Measurements from ENCODE around the gene KCTD7. TPM values are rescaled to one million over a fixed set of nuclear protein-coding genes. Genes with fewer than 3 reads are reported as not detected.

KCTD7 gene
- total RNA-seq, 4 donors from 2014 or later = 9.4 to 22.5 (median 15.1) TPM

DNA sequence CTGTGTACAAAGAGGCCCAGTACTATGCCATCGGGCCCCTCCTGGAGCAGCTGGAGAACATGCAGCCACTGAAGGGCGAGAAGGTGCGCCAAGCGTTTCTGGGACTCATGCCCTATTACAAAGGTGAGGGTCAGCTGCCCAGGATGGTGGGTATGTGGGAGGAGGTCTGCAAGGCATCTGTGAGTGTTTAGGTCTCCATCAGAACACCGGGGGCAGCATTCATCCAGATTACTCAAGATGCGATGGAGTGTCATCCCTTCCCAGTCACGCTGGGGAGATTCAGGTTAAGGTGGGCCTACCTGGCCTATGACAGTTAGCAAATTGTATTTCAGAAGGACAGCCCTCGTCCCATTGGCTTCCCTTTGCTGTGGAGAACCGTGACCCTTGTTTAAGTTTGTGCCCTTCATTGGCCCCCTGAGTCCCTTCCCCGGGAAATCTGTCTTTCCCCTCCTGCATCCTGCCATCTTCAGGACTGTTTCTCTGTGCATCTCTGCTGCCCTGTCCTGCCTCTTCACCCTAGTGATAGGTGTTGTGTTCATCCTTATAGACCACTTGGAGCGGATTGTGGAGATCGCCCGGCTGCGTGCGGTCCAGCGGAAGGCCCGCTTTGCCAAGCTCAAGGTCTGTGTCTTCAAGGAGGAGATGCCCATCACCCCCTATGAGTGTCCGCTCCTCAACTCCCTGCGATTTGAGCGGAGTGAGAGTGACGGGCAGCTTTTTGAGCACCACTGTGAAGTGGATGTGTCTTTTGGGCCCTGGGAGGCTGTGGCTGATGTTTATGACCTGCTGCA lies 9.8 kb downstream of the KCTD7 start:
- no peak overlapping the region for H3K27ac ChIP-seq (replicated peaks in 1 of 4)
- H3K4me3 ChIP-seq = no peak overlapping the region
- no peak for TF ChIP-seq POLR2A (IDR thresholded peaks at IDR 0.05; ENCODE audit: low read depth)
- TF ChIP-seq, protein P1, sequence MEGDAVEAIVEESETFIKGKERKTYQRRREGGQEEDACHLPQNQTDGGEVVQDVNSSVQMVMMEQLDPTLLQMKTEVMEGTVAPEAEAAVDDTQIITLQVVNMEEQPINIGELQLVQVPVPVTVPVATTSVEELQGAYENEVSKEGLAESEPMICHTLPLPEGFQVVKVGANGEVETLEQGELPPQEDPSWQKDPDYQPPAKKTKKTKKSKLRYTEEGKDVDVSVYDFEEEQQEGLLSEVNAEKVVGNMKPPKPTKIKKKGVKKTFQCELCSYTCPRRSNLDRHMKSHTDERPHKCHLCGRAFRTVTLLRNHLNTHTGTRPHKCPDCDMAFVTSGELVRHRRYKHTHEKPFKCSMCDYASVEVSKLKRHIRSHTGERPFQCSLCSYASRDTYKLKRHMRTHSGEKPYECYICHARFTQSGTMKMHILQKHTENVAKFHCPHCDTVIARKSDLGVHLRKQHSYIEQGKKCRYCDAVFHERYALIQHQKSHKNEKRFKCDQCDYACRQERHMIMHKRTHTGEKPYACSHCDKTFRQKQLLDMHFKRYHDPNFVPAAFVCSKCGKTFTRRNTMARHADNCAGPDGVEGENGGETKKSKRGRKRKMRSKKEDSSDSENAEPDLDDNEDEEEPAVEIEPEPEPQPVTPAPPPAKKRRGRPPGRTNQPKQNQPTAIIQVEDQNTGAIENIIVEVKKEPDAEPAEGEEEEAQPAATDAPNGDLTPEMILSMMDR (IDR thresholded peaks at IDR 0.05) = no peak
- TF ChIP-seq EP300 (IDR thresholded peaks at IDR 0.05) = no peak
- no peak for TF ChIP-seq POLR2AphosphoS5 (IDR thresholded peaks at IDR 0.05)
- peaks cover 29 to 94% (median 73%) of the 10 kb centered on the region in 4 donors for H3K36me3 ChIP-seq
- intact Hi-C loops (cut with DNase I) = no loop called here
- H3K9me3 ChIP-seq = no peaks in the 10 kb centered on the region
- no peak for DNase-seq (ENCODE audit: extremely low spot score)
- WGBS = 91% methylated on average over 18 of the region's 21 CpGs
- no peaks in the 10 kb centered on the region for H3K27me3 ChIP-seq
- peaks cover 0 to 21% (median 10%) of the 10 kb centered on the region in 4 donors for H3K4me1 ChIP-seq

- no peak overlapping the region for H3K4me3 ChIP-seq
- no peak for DNase-seq (ENCODE audit: extremely low spot score)
- peaks cover 25 to 95% (median 79%) of the 10 kb centered on the region in 4 donors for H3K36me3 ChIP-seq
- no peak for TF ChIP-seq POLR2AphosphoS5 (IDR thresholded peaks at IDR 0.05)
- TF ChIP-seq EP300 (IDR thresholded peaks at IDR 0.05) = no peak
- TF ChIP-seq, protein P1 (IDR thresholded peaks at IDR 0.05) = no peak
- TF ChIP-seq POLR2A (IDR thresholded peaks at IDR 0.05; ENCODE audit: low read depth) = no peak
- intact Hi-C loops (cut with DNase I) = no loop called here
- H3K9me3 ChIP-seq = no peaks in the 10 kb centered on the region
- H3K4me1 ChIP-seq = peaks cover 0 to 16% (median 5%) of the 10 kb centered on the region in 4 donors
- no peak overlapping the region for H3K27ac ChIP-seq (replicated peaks in 1 of 4)
- no peaks in the 10 kb centered on the region for H3K27me3 ChIP-seq
- 89% methylated on average over 3 of the region's 3 CpGs for WGBS
Observed at GRCh38 chr7:66639773-66640172, 11.1 kb downstream of the KCTD7 start.

DNA sequence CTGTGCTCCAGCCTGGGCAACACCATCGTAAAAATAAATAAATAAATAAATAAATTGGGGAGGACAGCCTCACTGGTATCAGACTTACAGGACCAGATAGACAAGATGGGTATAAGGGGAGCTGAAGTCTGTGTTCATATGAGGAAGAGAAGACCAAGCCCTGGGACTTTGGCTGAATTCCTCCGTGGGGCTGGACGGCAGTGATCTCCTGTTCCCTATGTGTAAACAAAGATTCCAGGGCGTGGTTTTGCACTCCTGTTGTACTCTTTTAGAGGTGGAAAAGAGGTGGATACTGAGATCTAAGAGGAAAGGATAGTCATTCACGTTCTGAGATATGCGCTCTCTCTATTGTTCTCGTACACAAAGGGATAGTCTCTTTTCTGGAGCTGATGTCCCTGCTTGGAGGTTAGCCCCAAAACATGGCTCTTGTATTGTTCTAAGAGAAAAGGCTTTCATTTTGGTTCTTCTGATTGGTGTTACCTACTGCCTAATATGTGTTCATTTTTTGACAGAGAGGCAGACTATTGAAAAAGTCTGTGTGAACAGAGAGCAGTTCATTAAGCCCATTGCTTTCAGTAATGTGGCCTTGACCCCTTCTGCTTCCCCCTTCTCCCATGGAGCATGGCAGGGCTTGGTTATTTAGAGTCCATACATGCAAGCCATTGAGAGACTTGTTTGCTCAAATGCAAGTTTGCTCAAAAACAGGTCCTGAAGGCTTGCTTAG lies 12.3 kb downstream of the KCTD7 start:
- H3K4me3 ChIP-seq = no peak overlapping the region
- H3K27ac ChIP-seq (replicated peaks in 1 of 4) = no peak overlapping the region
- H3K9me3 ChIP-seq = no peaks in the 10 kb centered on the region
- DNase-seq (ENCODE audit: extremely low spot score) = no peak
- H3K4me1 ChIP-seq = peaks cover 0 to 9% (median 0%) of the 10 kb centered on the region in 4 donors
- H3K27me3 ChIP-seq = no peaks in the 10 kb centered on the region
- TF ChIP-seq, protein P1 (IDR thresholded peaks at IDR 0.05) = no peak
- no peak for TF ChIP-seq POLR2AphosphoS5 (IDR thresholded peaks at IDR 0.05)
- no peak for TF ChIP-seq POLR2A (IDR thresholded peaks at IDR 0.05; ENCODE audit: low read depth)
- no peak for TF ChIP-seq EP300 (IDR thresholded peaks at IDR 0.05)
- 86% methylated on average over 7 of the region's 7 CpGs for WGBS
- intact Hi-C loops (cut with DNase I) = no loop called here
- peaks cover 25 to 95% (median 83%) of the 10 kb centered on the region in 4 donors for H3K36me3 ChIP-seq

GRCh38 chr7:66641526-66641871 lies 12.8 kb downstream of the KCTD7 start:
- Histone ChIP-seq H3K9me3 (no peaks in the 10 kb centered on the region), H3K27me3 (no peaks in the 10 kb centered on the region), H3K4me1 (peaks cover 0 to 7% (median 0%) of the 10 kb centered on the region in 4 donors), H3K4me3 (no peak overlapping the region), H3K36me3 (peaks cover 25 to 97% (median 83%) of the 10 kb centered on the region in 4 donors), H3K27ac (replicated peaks in 1 of 4) (no peak overlapping the region)
- no peak for DNase-seq (ENCODE audit: extremely low spot score)
- intact Hi-C loops (cut with DNase I) = no loop called here
- 90% methylated on average over 4 of the region's 4 CpGs for WGBS
- TF ChIP-seq POLR2AphosphoS5 (IDR thresholded peaks at IDR 0.05) (no peak), POLR2A (IDR thresholded peaks at IDR 0.05; ENCODE audit: low read depth) (no peak), EP300 (IDR thresholded peaks at IDR 0.05) (no peak)
- TF ChIP-seq, protein P1 (IDR thresholded peaks at IDR 0.05) = no peak

All from esophagus muscularis mucosa (tissue), 4 donors.